ENCODE results near the gene GPC5. TPM values are rescaled to one million over a fixed set of nuclear protein-coding genes. Genes with fewer than 3 reads are reported as not detected.
"Not testable (repeated sequence)": the region's sequence is repeated elsewhere in the genome, so short reads cannot be mapped to it uniquely, and the experiment has no call there.

Gene GPC5
- total RNA-seq, 1 donor: not detected

GRCh38 chr13:91659256-91660075, 261.0 kb downstream of the GPC5 start:
- TF ChIP-seq CTCF (IDR thresholded peaks at IDR 0.05; ENCODE audit: insufficient read depth, low read depth, low read length): no peak
- H3K4me3 ChIP-seq (ENCODE audit: low read depth, low read length): no peak overlapping the region
- DNase-seq (ENCODE audit: low read depth): no peak

- no peak overlapping the region for H3K4me3 ChIP-seq (ENCODE audit: low read depth, low read length)
- no peak for DNase-seq (ENCODE audit: low read depth)
- TF ChIP-seq CTCF (IDR thresholded peaks at IDR 0.05; ENCODE audit: insufficient read depth, low read depth, low read length): no peak
Observed at GRCh38 chr13:91660076-91660415, 261.6 kb downstream of the GPC5 start.

GRCh38 chr13:91661692-91662490, 263.5 kb downstream of the GPC5 start:
- H3K4me3 ChIP-seq (ENCODE audit: low read depth, low read length): no peak overlapping the region
- no peak for DNase-seq (ENCODE audit: low read depth)
- TF ChIP-seq CTCF (IDR thresholded peaks at IDR 0.05; ENCODE audit: insufficient read depth, low read depth, low read length): no peak

GRCh38 chr13:91664039-91664438, 265.6 kb downstream of the GPC5 start:
- no peak overlapping the region for H3K4me3 ChIP-seq (ENCODE audit: low read depth, low read length)
- no peak for DNase-seq (ENCODE audit: low read depth)
- no peak for TF ChIP-seq CTCF (IDR thresholded peaks at IDR 0.05; ENCODE audit: insufficient read depth, low read depth, low read length)

GRCh38 chr13:91667486-91667885, 269.1 kb downstream of the GPC5 start:
- TF ChIP-seq CTCF (IDR thresholded peaks at IDR 0.05; ENCODE audit: insufficient read depth, low read depth, low read length): no peak
- no peak overlapping the region for H3K4me3 ChIP-seq (ENCODE audit: low read depth, low read length)
- no peak for DNase-seq (ENCODE audit: low read depth)

GRCh38 chr13:91668866-91669495, 270.6 kb downstream of the GPC5 start:
- DNase-seq (ENCODE audit: low read depth): no peak
- H3K4me3 ChIP-seq (ENCODE audit: low read depth, low read length): no peak overlapping the region
- TF ChIP-seq CTCF (IDR thresholded peaks at IDR 0.05; ENCODE audit: insufficient read depth, low read depth, low read length): no peak

GRCh38 chr13:91674347-91674746, 275.9 kb downstream of the GPC5 start:
- DNase-seq (ENCODE audit: low read depth); H3K4me3 ChIP-seq (ENCODE audit: low read depth, low read length): not testable (repeated sequence)
